Parathyroid adenoma (tissue), 2 donors: ENCODE results near the gene TRIM9.

Experiments used
- H2AFZ ChIP-seq: fragments of 300-600 bp; sonication (generic); one replicate; pipeline ENCODE4 v1.7.0; 2017; ENCODE audit warnings: antibody characterized with exemption, mild to moderate bottlenecking
- H3K27ac ChIP-seq: fragments of 300-600 bp; sonication (generic); one replicate; pipeline ENCODE4 v1.7.0; 2017
- H3K27me3 ChIP-seq: fragments of 300-600 bp; sonication (generic); one replicate; pipeline ENCODE4 v1.7.0; 2017; ENCODE audit warnings: low read length; ENCODE audit not compliant: control insufficient read depth, insufficient read depth
- H3K36me3 ChIP-seq: fragments of 300-600 bp; sonication (generic); one replicate; pipeline ENCODE4 v1.7.0; 2017; ENCODE audit warnings: low read length; ENCODE audit not compliant: control insufficient read depth, insufficient read depth
- H3K4me1 ChIP-seq: fragments of 300-600 bp; sonication (generic); one replicate; pipeline ENCODE4 v1.7.0; 2017; ENCODE audit warnings: control low read depth
- H3K4me2 ChIP-seq: fragments of 300-600 bp; sonication (generic); one replicate; pipeline ENCODE4 v1.7.0; 2017; ENCODE audit warnings: low read length
- H3K4me3 ChIP-seq: fragments of 300-600 bp; sonication (generic); one replicate; pipeline ENCODE4 v1.7.0; 2017; ENCODE audit warnings: low read depth, low read length
- H3K79me2 ChIP-seq: fragments of 300-600 bp; sonication (generic); one replicate; pipeline ENCODE4 v1.7.0; 2017; ENCODE audit warnings: control low read depth
- H3K9ac ChIP-seq: fragments of 300-600 bp; sonication (generic); one replicate; pipeline ENCODE4 v1.7.0; 2017; ENCODE audit warnings: mild to moderate bottlenecking
- H3K9me3 ChIP-seq: fragments of 300-600 bp; sonication (generic); one replicate; pipeline ENCODE4 v1.7.0; 2017; ENCODE audit warnings: low read length; ENCODE audit not compliant: control insufficient read depth
- CTCF ChIP-seq: fragments of 300-600 bp; sonication (generic); IDR thresholded peaks from one replicate; pipeline ENCODE4 v1.7.0; 2017; ENCODE audit warnings: antibody characterized with exemption, mild to moderate bottlenecking
- donor health status: primary hyperparathyroidism.

TRIM9 gene

DNA sequence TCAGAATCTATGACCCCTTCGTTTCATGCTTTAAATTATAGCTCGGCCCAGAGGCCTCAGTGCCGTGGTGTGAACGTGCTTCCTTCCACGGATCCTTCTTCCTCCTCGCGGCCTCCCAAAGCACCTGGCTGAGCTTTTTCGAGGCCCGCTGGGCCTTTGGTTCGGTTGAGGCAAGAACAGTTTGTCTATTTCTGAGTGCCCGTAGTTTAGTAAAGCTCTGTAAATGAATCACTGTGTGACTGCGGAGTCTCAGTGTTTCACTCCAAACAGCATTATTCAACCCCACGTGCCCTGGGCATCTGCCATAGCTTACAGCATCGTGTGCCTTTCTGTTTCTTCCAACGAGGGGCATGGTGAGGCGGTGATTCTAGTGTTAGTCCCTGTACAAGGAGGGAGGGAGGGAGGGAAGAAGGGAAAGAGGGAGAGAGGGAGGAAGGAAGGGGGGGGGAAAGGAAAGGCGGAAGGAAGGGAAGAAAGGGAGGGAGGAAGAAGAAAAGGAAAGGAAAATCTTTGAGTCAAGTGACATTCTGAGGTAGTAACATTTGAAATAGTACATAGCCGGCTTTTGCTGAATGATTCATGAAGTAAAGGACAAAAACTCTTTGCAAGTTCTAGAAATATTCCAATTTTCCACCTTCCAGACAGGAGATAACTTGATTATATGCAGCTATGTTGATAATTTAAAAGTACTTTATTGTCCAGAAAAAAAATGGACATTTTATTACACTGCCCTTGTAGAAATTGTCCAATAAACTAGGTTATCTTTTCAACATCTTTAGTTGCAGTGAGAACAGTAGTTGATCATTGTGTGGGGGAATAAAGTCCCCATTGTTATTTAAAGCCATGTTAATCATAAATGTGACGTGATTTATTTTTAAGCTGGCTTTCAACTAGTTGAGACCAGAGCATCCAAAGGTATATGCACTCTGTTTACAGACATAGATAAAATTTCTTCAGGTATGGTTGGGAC, 1.2 kb upstream of the TRIM9 start:
- Histone ChIP-seq H3K4me3 (peak overlapping the region; percentile 55), H3K79me2 (no peaks in the 10 kb centered on the region), H3K27ac (peak overlapping the region; percentile 77), H3K4me2 (peak overlapping the region; percentile 86), H3K9me3 (no peaks in the 10 kb centered on the region), H2AFZ (peak overlapping the region; percentile 86), H3K4me1 (peaks cover 4% of the 10 kb centered on the region), H3K36me3 (no peaks in the 10 kb centered on the region), H3K27me3 (peaks cover 10% of the 10 kb centered on the region), H3K9ac (peak overlapping the region; percentile 1)
- TF ChIP-seq CTCF, result no peak

DNA sequence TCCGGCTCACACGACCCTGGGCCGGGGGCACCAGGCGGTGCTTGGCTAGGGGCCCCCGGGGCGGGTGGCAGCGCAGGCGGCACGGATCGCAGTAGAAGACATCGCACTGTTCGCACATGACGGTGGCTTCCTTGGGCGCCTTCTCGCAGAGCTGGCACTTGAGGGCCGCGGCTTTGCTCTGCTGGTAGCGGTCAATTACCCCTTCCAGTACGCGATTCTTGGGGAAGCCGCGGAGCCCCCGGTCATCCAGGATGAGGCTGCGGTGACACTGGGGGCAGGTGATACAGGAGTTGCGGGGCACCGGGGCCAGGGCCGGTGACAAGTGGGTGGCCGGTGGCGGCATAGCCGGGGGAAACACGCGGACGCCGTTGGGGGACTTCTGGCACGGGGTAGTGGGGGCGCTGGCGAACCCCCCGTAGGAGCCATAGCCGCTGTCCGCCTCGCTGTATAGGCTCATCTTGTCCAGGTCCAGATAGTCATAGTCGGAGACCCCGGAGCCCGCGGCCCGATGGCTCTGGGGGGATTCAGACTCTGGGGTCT, 553 bp downstream of the TRIM9 start:
- Histone ChIP-seq H3K9me3 (no peaks in the 10 kb centered on the region), H3K36me3 (no peaks in the 10 kb centered on the region), H3K4me1 (peaks cover 4% of the 10 kb centered on the region), H3K79me2 (no peaks in the 10 kb centered on the region), H3K4me3 (peak overlapping the region; percentile 55), H2AFZ (peak overlapping the region; percentile 86), H3K27ac (peak overlapping the region; percentile 77), H3K9ac (no peak overlapping the region), H3K4me2 (peak overlapping the region; percentile 86), H3K27me3 (peaks cover 10% of the 10 kb centered on the region)
- no peak for TF ChIP-seq CTCF

GRCh38 chr14:51093371-51094281, 1.3 kb downstream of the TRIM9 start:
- peaks cover 10% of the 10 kb centered on the region for H3K27me3 ChIP-seq
- peak overlapping the region; percentile 21 for H3K27ac ChIP-seq

GRCh38 chr14:51092965-51093364, 1.9 kb downstream of the TRIM9 start:
- Histone ChIP-seq H3K79me2 (no peaks in the 10 kb centered on the region), H2AFZ (peak overlapping the region; percentile 86), H3K9me3 (no peaks in the 10 kb centered on the region), H3K4me3 (no peak overlapping the region), H3K36me3 (no peaks in the 10 kb centered on the region), H3K27me3 (peaks cover 10% of the 10 kb centered on the region), H3K4me2 (no peak overlapping the region), H3K4me1 (peaks cover 4% of the 10 kb centered on the region), H3K9ac (no peak overlapping the region), H3K27ac (no peak overlapping the region)
- no peak for TF ChIP-seq CTCF

More at GRCh38 chr14:51093371-51094281, 1.3 kb downstream of the TRIM9 start:
- TF ChIP-seq CTCF, result peak; percentile 53
- Histone ChIP-seq H2AFZ (peak overlapping the region; percentile 86), H3K36me3 (no peaks in the 10 kb centered on the region), H3K4me2 (peak overlapping the region; percentile 9), H3K79me2 (no peaks in the 10 kb centered on the region), H3K4me1 (peaks cover 4% of the 10 kb centered on the region), H3K4me3 (no peak overlapping the region), H3K9me3 (no peaks in the 10 kb centered on the region), H3K9ac (no peak overlapping the region)
